ENCODE measurements around the gene GIPR. TPM values are rescaled to one million over a fixed set of nuclear protein-coding genes. Genes with fewer than 3 reads are reported as not detected.

Gene GIPR
- total and polyA plus RNA-seq, 9 donors: 0.02 to 1.6 (median 0.32) TPM; not detected in 3

DNA sequence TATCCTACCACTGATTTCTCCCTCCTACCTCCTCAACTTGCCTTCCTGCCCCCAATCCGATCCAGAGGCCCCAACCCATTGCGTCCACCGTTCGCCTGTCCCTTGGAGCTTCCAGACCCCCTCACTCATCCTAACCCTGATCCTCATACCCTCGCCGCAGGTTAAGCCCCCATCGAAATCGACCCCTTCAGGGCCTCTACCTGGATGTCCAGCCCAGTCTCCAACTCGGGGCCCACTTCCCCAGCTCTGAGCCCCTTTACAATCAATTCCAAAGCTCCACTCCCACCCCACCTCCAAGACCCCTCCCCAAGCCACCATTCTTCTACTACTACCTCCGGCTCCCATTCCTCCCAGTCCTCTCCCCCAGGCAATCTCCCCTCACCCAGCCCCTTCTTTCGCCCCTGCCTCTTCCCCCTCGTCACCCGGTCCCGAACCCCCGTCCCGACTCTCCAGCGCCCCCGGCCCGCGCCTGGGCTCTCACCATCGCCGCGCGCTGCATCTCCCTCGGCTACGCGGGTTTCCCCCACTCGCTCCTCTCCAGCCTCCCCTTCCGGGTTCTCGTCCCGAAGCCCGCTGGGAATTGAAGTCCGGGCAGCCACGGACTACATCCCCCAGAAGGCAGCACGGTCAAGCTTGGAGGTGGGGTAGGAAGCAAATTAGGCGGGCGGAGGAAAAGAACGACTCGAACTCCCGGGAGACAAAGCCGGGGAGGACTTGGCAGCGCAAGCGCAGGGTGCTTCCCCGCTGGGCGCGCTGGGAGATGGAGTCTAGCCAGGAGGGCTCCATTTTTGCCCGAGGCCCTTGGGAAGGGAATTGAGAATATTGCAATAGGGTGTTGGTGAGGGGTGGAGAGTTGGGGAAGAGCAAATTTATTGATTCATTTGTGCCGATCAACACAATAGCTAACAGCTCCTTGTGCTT is 62.6 kb downstream of the GIPR start, which contains the start of gene FBXO46:
Gene FBXO46 (minus strand): TSS at position 529 of the 921 bp plus-strand sequence. CDS start 17,401 bp downstream, outside the sequence.
- peaks cover 5% of the 10 kb centered on the region for H3K4me1 ChIP-seq (ENCODE audit: insufficient read depth)
- H3K36me3 ChIP-seq: no peaks in the 10 kb centered on the region
- WGBS, 3 donors: 1% methylated on average over 48 of the region's 48 CpGs
- peak within 1 kb of the TSS; percentile 95 for H3K4me3 ChIP-seq
- H3K27me3 ChIP-seq: no peaks in the 10 kb centered on the region
- TF ChIP-seq POLR2A (IDR thresholded peaks at IDR 0.05): peak; percentile 45
- TF ChIP-seq, protein P1, sequence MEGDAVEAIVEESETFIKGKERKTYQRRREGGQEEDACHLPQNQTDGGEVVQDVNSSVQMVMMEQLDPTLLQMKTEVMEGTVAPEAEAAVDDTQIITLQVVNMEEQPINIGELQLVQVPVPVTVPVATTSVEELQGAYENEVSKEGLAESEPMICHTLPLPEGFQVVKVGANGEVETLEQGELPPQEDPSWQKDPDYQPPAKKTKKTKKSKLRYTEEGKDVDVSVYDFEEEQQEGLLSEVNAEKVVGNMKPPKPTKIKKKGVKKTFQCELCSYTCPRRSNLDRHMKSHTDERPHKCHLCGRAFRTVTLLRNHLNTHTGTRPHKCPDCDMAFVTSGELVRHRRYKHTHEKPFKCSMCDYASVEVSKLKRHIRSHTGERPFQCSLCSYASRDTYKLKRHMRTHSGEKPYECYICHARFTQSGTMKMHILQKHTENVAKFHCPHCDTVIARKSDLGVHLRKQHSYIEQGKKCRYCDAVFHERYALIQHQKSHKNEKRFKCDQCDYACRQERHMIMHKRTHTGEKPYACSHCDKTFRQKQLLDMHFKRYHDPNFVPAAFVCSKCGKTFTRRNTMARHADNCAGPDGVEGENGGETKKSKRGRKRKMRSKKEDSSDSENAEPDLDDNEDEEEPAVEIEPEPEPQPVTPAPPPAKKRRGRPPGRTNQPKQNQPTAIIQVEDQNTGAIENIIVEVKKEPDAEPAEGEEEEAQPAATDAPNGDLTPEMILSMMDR (IDR thresholded peaks at IDR 0.05): no peak
- no peaks in the 10 kb centered on the region for H3K9me3 ChIP-seq
- intact Hi-C loops (cut with DNase I): loop anchor here in 1 of 4 donors (2.0 kb wide), 1 partner anchor 36 kb away; no protein-coding TSS in a partner anchor
- peak; percentile 95 to 97 (median 96) for DNase-seq
- peak within 1 kb of the TSS in 1 of 2 donors; percentile 72 for H3K27ac ChIP-seq

MicroRNAs within 50 kb of the gene (microRNA counts, 767-probe panel; counts per million panel counts)
- microRNA hsa-miR-330-3p (2,285 counts per million, percentile 82 among the panel's probes with 10 or more counts), microRNA hsa-miR-330-5p (530 counts per million, percentile 78 among the panel's probes with 10 or more counts), microRNA hsa-miR-642a-5p (530 counts per million, percentile 78 among the panel's probes with 10 or more counts), microRNA hsa-miR-642b-3p (530 counts per million, percentile 78 among the panel's probes with 10 or more counts)

Small RNA genes lying within 50 kb of the gene (microRNA-seq; reads per million reads assigned to microRNA genes)
- gene MIR330: 15.5 to 21.1 (median 16.1) reads per million in 3 donors
- gene MIR642A: 0 reads per million in 3 donors
- gene MIR642B: 0 reads per million in 3 donors

Small RNA genes lying within 50 kb of the gene (small RNA-seq; reads per million reads assigned to genes)
- not detected for gene MIR642A
- gene RN7SL836P: not detected

Other genes with a start within 250 kb of the GIPR start
- 10 to 100 TPM; 70.7 to 98.6 (median 83.9) TPM for gene ERCC1, start 244.3 kb upstream of the GIPR start, total RNA-seq
- 10 to 100 TPM; 41.1 to 64.3 TPM for gene ERCC1, start 244.3 kb upstream of the GIPR start, polyA plus RNA-seq
- 100 to 1,000 TPM in 3 of 7 donors, 10 to 100 TPM in 2, 1 to 10 TPM in 2; 2.9 to 295 (median 44.3) TPM for gene FOSB, start 200.2 kb upstream of the GIPR start, total RNA-seq
- gene FOSB, start 200.2 kb upstream of the GIPR start, polyA plus RNA-seq: 100 to 1,000 TPM in 1 of 2 donors, 1 to 10 TPM in 1; 4.9 to 142 TPM
- 1 to 10 TPM in 5 of 7 donors, under 1 TPM in 2; 0.63 to 4.7 (median 2.5) TPM for gene RTN2, start 171.2 kb upstream of the GIPR start, total RNA-seq
- gene RTN2, start 171.2 kb upstream of the GIPR start, polyA plus RNA-seq: 1 to 10 TPM; 3.0 to 5.0 TPM
- gene PPM1N, start 169.8 kb upstream of the GIPR start, total RNA-seq: 1 to 10 TPM in 3 of 7 donors, under 1 TPM in 3, not detected in 1; 0.40 to 1.7 (median 1.0) TPM
- under 1 TPM; 0.21 to 0.93 TPM for gene PPM1N, start 169.8 kb upstream of the GIPR start, polyA plus RNA-seq
- 10 to 100 TPM; 15.7 to 83.2 (median 58.2) TPM for gene VASP, start 160.7 kb upstream of the GIPR start, total RNA-seq
- 10 to 100 TPM; 23.9 to 48.4 TPM for gene VASP, start 160.7 kb upstream of the GIPR start, polyA plus RNA-seq
- 10 to 100 TPM in 4 of 7 donors, 1 to 10 TPM in 3; 2.0 to 16.6 (median 12.3) TPM for gene OPA3, start 83.4 kb upstream of the GIPR start, total RNA-seq
- gene OPA3, start 83.4 kb upstream of the GIPR start, polyA plus RNA-seq: 1 to 10 TPM; 3.3 to 8.9 TPM
- gene GPR4, start 66.0 kb upstream of the GIPR start, total RNA-seq: 1 to 10 TPM in 5 of 7 donors, under 1 TPM in 2; 0.60 to 4.5 (median 2.4) TPM
- 10 to 100 TPM in 1 of 2 donors, 1 to 10 TPM in 1; 3.0 to 11.9 TPM for gene GPR4, start 66.0 kb upstream of the GIPR start, polyA plus RNA-seq
- 10 to 100 TPM in 6 of 7 donors, 1 to 10 TPM in 1; 9.9 to 25.0 (median 14.4) TPM for gene EML2, start 28.8 kb upstream of the GIPR start, total RNA-seq
- gene EML2, start 28.8 kb upstream of the GIPR start, polyA plus RNA-seq: 10 to 100 TPM; 13.1 to 16.3 TPM
- 100 to 1,000 TPM; 288 to 508 (median 382) TPM for gene SNRPD2, start 23.7 kb downstream of the GIPR start, total RNA-seq
- 100 to 1,000 TPM; 279 to 499 TPM for gene SNRPD2, start 23.7 kb downstream of the GIPR start, polyA plus RNA-seq
- 10 to 100 TPM in 1 of 7 donors, 1 to 10 TPM in 6; 4.2 to 15.3 (median 7.3) TPM for gene QPCTL, start 24.4 kb downstream of the GIPR start, total RNA-seq
- 1 to 10 TPM; 3.2 to 6.8 TPM for gene QPCTL, start 24.4 kb downstream of the GIPR start, polyA plus RNA-seq
- 10 to 100 TPM; 13.4 to 32.5 (median 22.4) TPM for gene FBXO46, start 62.7 kb downstream of the GIPR start, total RNA-seq
- gene FBXO46, start 62.7 kb downstream of the GIPR start, polyA plus RNA-seq: 10 to 100 TPM in 1 of 2 donors, 1 to 10 TPM in 1; 6.7 to 13.9 TPM
- gene MEIOSIN, start 65.2 kb downstream of the GIPR start, total RNA-seq: not detected
- gene MEIOSIN, start 65.2 kb downstream of the GIPR start, polyA plus RNA-seq: not detected
- gene SIX5, start 101.0 kb downstream of the GIPR start, total RNA-seq: 10 to 100 TPM; 21.0 to 64.4 (median 44.4) TPM
- 10 to 100 TPM in 1 of 2 donors, 1 to 10 TPM in 1; 5.4 to 43.5 TPM for gene SIX5, start 101.0 kb downstream of the GIPR start, polyA plus RNA-seq
- 100 to 1,000 TPM in 2 of 7 donors, 10 to 100 TPM in 5; 21.0 to 105 (median 62.5) TPM for gene DMPK, start 114.3 kb downstream of the GIPR start, total RNA-seq
- gene DMPK, start 114.3 kb downstream of the GIPR start, polyA plus RNA-seq: 10 to 100 TPM; 24.3 to 56.7 TPM
- 10 to 100 TPM; 28.4 to 85.4 (median 61.1) TPM for gene DMWD, start 124.6 kb downstream of the GIPR start, total RNA-seq
- 10 to 100 TPM; 11.4 to 33.9 TPM for gene DMWD, start 124.6 kb downstream of the GIPR start, polyA plus RNA-seq
- under 1 TPM in 2 of 7 donors, not detected in 5; 0.13 to 0.15 TPM for gene RSPH6A, start 147.1 kb downstream of the GIPR start, total RNA-seq
- gene RSPH6A, start 147.1 kb downstream of the GIPR start, polyA plus RNA-seq: not detected
- gene SYMPK, start 194.9 kb downstream of the GIPR start, total RNA-seq: 10 to 100 TPM; 24.8 to 61.9 (median 52.2) TPM
- gene SYMPK, start 194.9 kb downstream of the GIPR start, polyA plus RNA-seq: 10 to 100 TPM; 37.7 to 41.9 TPM
- under 1 TPM in 1 of 7 donors, not detected in 6; 0.26 TPM for gene FOXA3, start 196.1 kb downstream of the GIPR start, total RNA-seq
- under 1 TPM in 1 of 2 donors, not detected in 1; 0.04 TPM for gene FOXA3, start 196.1 kb downstream of the GIPR start, polyA plus RNA-seq
- gene IRF2BP1, start 217.9 kb downstream of the GIPR start, total RNA-seq: 10 to 100 TPM; 30.4 to 59.4 (median 41.4) TPM
- gene IRF2BP1, start 217.9 kb downstream of the GIPR start, polyA plus RNA-seq: 10 to 100 TPM in 1 of 2 donors, 1 to 10 TPM in 1; 2.7 to 29.5 TPM
- gene MYPOP, start 234.4 kb downstream of the GIPR start, total RNA-seq: 1 to 10 TPM; 3.0 to 9.1 (median 7.0) TPM
- 1 to 10 TPM; 4.2 to 4.4 TPM for gene MYPOP, start 234.4 kb downstream of the GIPR start, polyA plus RNA-seq
- not detected for gene NANOS2, start 246.6 kb downstream of the GIPR start, total RNA-seq
- not detected for gene NANOS2, start 246.6 kb downstream of the GIPR start, polyA plus RNA-seq

Data from ovary (tissue), 9 donors.